AG20443 (cell line): ENCODE data around the gene CD19.

ENCODE experiments used
- DNase-seq: peaks from one replicate; pipeline ENCODE4 v3.0.0; 2012; ENCODE audit warnings: low spot score, mixed read lengths

CD19 gene

GRCh38 chr16:28982418-28982817, 50.6 kb downstream of the CD19 start:
- DNase-seq: no peak

- DNase-seq: no peak
Observed at GRCh38 chr16:28982949-28983348, 51.2 kb downstream of the CD19 start.

GRCh38 chr16:28983644-28984043, 51.9 kb downstream of the CD19 start:
- DNase-seq: no peak

GRCh38 chr16:28984091-28984490, 52.3 kb downstream of the CD19 start:
- no peak for DNase-seq

- no peak for DNase-seq
Observed at GRCh38 chr16:28984619-28985135, 52.9 kb downstream of the CD19 start, which contains the start of gene LAT. TSS of gene LAT (plus strand) at chr16:28985052. CDS start at chr16:28985418, 366 bp downstream.

- DNase-seq: no peak
Observed at GRCh38 chr16:28985211-28986041, 53.7 kb downstream of the CD19 start.

- DNase-seq: no peak
Observed at GRCh38 chr16:28986046-28986445, 54.3 kb downstream of the CD19 start.

- DNase-seq: no peak
Observed at GRCh38 chr16:28986492-28986891, 54.7 kb downstream of the CD19 start.

GRCh38 chr16:28987170-28987853, 55.5 kb downstream of the CD19 start:
- no peak for DNase-seq
